GM19035 (cell line): ENCODE results near the gene SLAMF9.

Experiments used
- ATAC-seq: cut with Tn5 transposase; IDR thresholded peaks from one replicate; pipeline ENCODE4 v1.9.1; 2021; ENCODE audit not compliant: unreplicated experiment

SLAMF9 gene

GRCh38 chr1:159934136-159935039 lies 19.6 kb downstream of the SLAMF9 start:
- no peak for ATAC-seq

GRCh38 chr1:159933347-159933746 lies 20.7 kb downstream of the SLAMF9 start:
- no peak for ATAC-seq

GRCh38 chr1:159932296-159933285 lies 21.4 kb downstream of the SLAMF9 start:
- ATAC-seq = no peak

GRCh38 chr1:159931795-159932173 lies 22.3 kb downstream of the SLAMF9 start:
- ATAC-seq = no peak

- ATAC-seq = no peak
Observed at GRCh38 chr1:159931101-159931794, 22.8 kb downstream of the SLAMF9 start.

GRCh38 chr1:159930634-159931033 lies 23.4 kb downstream of the SLAMF9 start:
- no peak for ATAC-seq

- no peak for ATAC-seq
Observed at GRCh38 chr1:159930216-159930615, 23.8 kb downstream of the SLAMF9 start.

GRCh38 chr1:159929155-159930051 lies 24.6 kb downstream of the SLAMF9 start:
- ATAC-seq = no peak

- no peak for ATAC-seq
Observed at GRCh38 chr1:159928491-159929050, 25.5 kb downstream of the SLAMF9 start.

GRCh38 chr1:159927849-159928431 lies 26.1 kb downstream of the SLAMF9 start:
- ATAC-seq = no peak

GRCh38 chr1:159927211-159927848 lies 26.7 kb downstream of the SLAMF9 start:
- ATAC-seq = no peak

- ATAC-seq = peak; percentile 3
Observed at GRCh38 chr1:159925719-159926078, 28.3 kb downstream of the SLAMF9 start.

GRCh38 chr1:159924791-159925718 lies 29.0 kb downstream of the SLAMF9 start, which contains the start of gene TAGLN2:
TAGLN2 (minus strand) TSS chr1:159925507; CDS start chr1:159920509, 4,998 bp downstream.
- peak; percentile 58 for ATAC-seq

- ATAC-seq = peak; percentile 12
Observed at GRCh38 chr1:159924025-159924790, 29.8 kb downstream of the SLAMF9 start.

- ATAC-seq = peak; percentile 26
Observed at GRCh38 chr1:159923203-159924024, 30.6 kb downstream of the SLAMF9 start.
